ENCODE results near the gene COX4I2.

GRCh38 chr20:31633339-31633914, 4.3 kb upstream of the COX4I2 start:
- TF ChIP-seq EZH2 (IDR thresholded peaks at IDR 0.05; ENCODE audit: insufficient read depth, poor library complexity, severe bottlenecking) (no peak), EZH2phosphoT487 (IDR thresholded peaks at IDR 0.05; ENCODE audit: insufficient read depth, low read depth) (no peak)

Data from GM23248 (cell line).